Duodenal mucosa (tissue), 2 donors: Measurements from ENCODE around the gene SPATA31D1.

ENCODE experiments used
- H3K27ac ChIP-seq: one replicate; pipeline ENCODE4 v1.7.0; 2013; ENCODE audit warnings: low read depth, low read length
- H3K27me3 ChIP-seq, 2 donors: one replicate each; pipeline ENCODE4 v1.7.0; 2013; ENCODE audit warnings: low read length in 2 of 2, control low read depth in 1 of 2; ENCODE audit not compliant: insufficient read depth in 2 of 2, control insufficient read depth in 1 of 2
- H3K36me3 ChIP-seq, 2 donors: one replicate each; pipeline ENCODE4 v1.7.0; 2013; ENCODE audit warnings: low read length in 2 of 2, control low read depth in 1 of 2; ENCODE audit not compliant: insufficient read depth in 2 of 2, control insufficient read depth in 1 of 2
- H3K4me1 ChIP-seq, 2 donors: one replicate each; pipeline ENCODE4 v1.7.0; 2013; ENCODE audit warnings: low read length in 2 of 2, control low read depth in 1 of 2; ENCODE audit not compliant: insufficient read depth in 2 of 2, control insufficient read depth in 1 of 2
- H3K4me3 ChIP-seq, 2 donors: one replicate each; pipeline ENCODE4 v1.7.0; 2013; ENCODE audit warnings: low read length in 2 of 2, low read depth in 1 of 2
- H3K9ac ChIP-seq, 2 donors: one replicate each; pipeline ENCODE4 v1.7.0; 2013; ENCODE audit warnings: low read length in 2 of 2, low read depth in 1 of 2
- H3K9me3 ChIP-seq, 2 donors: one replicate each; pipeline ENCODE4 v1.7.0; 2013; ENCODE audit warnings: low read length in 2 of 2, control low read depth in 1 of 2; ENCODE audit not compliant: control insufficient read depth in 1 of 2

The SPATA31D1 gene

DNA sequence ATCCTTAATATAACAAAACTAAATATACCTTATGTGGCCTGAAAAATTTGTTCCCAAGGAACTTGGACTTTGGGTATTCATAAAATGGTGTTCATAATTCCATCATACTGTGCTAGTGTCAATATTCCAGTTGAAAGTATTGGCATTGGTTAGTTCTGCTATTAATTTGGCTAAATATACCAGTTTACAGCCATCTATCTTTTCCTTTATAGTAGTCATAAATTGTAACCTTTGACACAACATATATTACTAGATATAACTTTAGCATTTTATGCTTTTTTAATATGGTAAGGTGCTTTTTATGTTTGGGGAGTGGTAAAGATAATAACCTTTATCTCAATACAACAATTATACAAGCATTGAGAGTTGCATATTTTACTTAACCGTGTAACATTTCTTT is 23.7 kb downstream of the SPATA31D1 start:
- no peak overlapping the region for H3K27ac ChIP-seq
- H3K36me3 ChIP-seq, result no peaks in the 10 kb centered on the region
- no peak overlapping the region for H3K9ac ChIP-seq
- peaks cover 0 to 9% of the 10 kb centered on the region in 2 donors for H3K9me3 ChIP-seq
- H3K4me1 ChIP-seq, result peaks cover 0 to 5% of the 10 kb centered on the region in 2 donors
- no peaks in the 10 kb centered on the region for H3K27me3 ChIP-seq
- H3K4me3 ChIP-seq, result no peak overlapping the region

DNA sequence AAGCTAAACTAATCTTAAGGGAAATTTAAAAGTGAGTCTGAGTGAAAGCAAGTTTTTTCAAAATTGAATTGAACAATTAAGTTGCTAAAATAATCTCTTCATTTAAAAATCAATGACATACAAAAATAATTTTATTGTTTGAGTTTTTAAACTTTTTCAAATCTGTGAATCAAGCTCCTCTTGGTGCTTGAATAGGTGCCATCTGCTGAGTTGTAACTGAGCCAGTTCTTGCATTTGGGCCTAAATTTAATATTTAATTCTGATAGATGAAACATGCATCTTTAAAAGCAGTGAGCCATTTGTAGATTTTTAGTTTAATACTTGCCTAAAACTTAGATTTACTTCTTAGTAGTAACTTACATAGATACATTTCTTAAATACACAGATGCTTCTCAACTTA is 31.8 kb downstream of the SPATA31D1 start:
- Histone ChIP-seq H3K9me3 (no peaks in the 10 kb centered on the region), H3K4me3 (no peak overlapping the region), H3K9ac (no peak overlapping the region), H3K36me3 (no peaks in the 10 kb centered on the region), H3K4me1 (no peaks in the 10 kb centered on the region), H3K27ac (no peak overlapping the region), H3K27me3 (no peaks in the 10 kb centered on the region)

DNA sequence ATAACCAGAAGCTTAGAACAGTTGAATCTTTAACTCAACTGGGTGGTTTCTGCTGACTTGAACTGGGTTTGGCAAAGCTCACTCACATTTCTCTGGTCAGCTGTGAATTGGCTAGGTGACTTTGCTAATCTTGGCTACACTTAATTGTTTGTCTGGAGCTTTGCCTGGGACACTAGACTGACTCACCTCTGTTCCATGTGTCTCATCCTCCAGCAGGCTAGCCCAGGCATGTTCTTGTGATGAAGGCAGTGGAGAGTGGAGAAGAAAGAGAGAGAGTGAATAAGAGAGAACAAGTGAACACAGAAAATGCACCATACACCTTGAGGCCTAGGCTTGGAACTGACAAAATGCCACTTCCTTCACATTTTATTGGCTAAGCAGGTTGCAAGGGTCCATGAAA is 32.6 kb downstream of the SPATA31D1 start:
- H3K9ac ChIP-seq, result no peak overlapping the region
- no peak overlapping the region for H3K4me3 ChIP-seq
- no peaks in the 10 kb centered on the region for H3K36me3 ChIP-seq
- H3K27ac ChIP-seq, result no peak overlapping the region
- no peaks in the 10 kb centered on the region for H3K4me1 ChIP-seq
- H3K9me3 ChIP-seq, result no peaks in the 10 kb centered on the region
- no peaks in the 10 kb centered on the region for H3K27me3 ChIP-seq

DNA sequence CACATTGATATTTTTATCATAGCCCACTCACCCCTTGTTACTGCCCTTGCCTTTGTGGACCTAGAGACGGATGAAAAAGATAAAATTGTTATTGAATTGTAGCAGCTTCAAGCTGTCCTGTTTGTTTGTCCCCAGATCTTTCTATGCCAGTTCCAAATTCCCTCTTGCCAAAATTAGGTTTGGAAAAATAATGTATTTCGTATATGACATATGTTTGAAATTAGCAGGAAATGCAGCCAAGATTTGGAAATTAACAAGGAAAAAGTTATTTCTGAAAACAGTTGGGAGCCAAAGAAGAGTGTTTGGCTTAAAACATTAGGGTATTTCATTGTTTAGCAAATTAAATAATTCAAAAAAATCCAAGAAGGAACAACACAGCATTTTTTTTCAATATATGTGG is 33.5 kb downstream of the SPATA31D1 start:
- Histone ChIP-seq H3K9ac (no peak overlapping the region), H3K4me1 (no peaks in the 10 kb centered on the region), H3K9me3 (no peaks in the 10 kb centered on the region), H3K27ac (no peak overlapping the region), H3K4me3 (no peak overlapping the region), H3K36me3 (no peaks in the 10 kb centered on the region), H3K27me3 (no peaks in the 10 kb centered on the region)

DNA sequence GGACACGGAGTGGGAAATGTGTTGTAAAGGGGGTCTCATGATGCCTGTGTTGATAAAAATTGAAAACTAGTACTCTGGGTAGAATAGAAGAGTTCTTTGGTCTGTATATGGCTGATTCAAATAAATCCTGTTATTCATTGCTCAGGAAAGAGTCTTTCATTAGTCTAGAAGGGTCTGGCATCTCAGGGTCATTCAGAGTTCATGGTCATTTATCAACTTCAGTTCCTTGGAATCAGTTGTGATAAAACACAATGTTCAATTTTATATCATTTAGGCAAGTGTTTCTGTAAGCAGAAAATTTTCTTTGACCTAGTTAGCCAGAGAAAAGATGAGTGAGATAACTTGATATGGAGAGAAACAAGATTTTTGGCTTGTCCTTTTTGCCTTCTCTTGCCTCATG is 36.3 kb downstream of the SPATA31D1 start:
- Histone ChIP-seq H3K4me1 (no peaks in the 10 kb centered on the region), H3K27me3 (no peaks in the 10 kb centered on the region), H3K9me3 (no peaks in the 10 kb centered on the region), H3K36me3 (no peaks in the 10 kb centered on the region), H3K4me3 (no peak overlapping the region), H3K9ac (no peak overlapping the region), H3K27ac (no peak overlapping the region)

DNA sequence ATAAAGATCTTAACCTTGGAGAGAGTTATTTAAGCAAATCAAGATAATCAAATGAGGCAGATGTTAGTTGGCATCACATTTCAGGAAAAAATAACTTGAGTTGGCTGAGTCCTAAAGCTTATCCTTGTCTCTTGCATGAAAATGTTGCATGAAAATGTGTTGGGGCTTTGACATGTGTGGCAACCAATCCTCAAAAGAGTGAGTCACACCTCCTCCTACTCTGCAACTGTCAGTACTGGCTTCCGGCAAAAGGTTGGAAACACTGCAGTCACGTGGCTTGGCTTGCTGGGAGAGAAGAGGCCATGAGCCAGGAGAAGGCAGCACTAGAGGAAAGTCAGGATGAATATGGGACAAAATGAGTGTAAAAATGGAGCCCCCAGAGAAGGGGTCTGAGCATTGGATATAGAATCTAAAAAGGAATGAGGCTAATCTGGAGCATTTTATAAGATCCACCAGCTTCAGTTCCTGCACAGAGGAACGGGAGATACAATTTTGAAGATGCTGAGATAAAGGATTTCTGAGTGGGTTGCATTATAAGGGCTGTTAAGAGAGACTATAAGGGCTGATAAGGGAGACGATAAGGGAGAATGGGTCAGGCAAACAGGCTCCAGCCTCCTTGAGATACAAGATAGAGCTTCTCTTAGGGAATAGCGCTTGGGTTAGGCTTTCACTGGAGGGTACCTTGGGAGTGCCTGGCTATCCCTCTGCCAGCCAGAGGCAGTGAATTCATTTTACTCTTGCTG is 43.1 kb downstream of the SPATA31D1 start:
- H3K9ac ChIP-seq, result no peak overlapping the region
- no peaks in the 10 kb centered on the region for H3K27me3 ChIP-seq
- no peaks in the 10 kb centered on the region for H3K36me3 ChIP-seq
- no peaks in the 10 kb centered on the region for H3K9me3 ChIP-seq
- H3K27ac ChIP-seq, result no peak overlapping the region
- no peaks in the 10 kb centered on the region for H3K4me1 ChIP-seq
- H3K4me3 ChIP-seq, result no peak overlapping the region

DNA sequence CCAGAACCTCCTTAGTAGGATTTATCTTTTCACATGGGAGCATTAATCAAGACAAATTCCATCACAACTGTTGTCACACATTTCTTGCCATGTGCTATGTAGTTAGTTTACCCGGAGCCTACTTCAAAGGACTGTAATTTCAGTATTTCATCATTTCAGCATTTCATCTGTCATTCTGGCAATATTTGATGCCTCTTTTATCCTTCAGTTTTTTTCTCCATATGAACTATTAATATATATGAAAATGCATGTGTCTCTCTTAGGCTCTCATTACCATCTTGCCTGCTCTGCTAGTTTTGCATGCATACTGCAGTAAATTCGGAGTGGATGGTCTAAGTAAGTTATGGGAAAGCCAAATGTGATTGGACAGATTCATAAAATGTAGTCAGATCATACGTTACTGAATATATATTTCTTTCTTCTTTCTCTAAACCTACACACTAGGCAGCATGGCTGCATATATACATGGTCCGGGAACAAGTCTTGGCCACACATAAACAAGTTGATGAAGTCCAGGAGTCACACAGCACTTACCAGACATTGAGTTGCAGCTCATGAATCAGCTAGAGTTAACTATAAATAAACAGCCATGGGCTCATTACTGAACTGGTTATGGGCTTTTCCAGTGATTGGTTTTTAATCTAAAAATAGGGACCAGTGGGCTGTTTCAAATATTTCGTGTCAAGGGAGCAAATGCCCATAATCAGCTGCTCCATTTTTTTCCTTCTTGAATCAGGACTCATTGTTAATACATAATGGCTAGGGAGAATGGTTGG is 46.6 kb downstream of the SPATA31D1 start:
- Histone ChIP-seq H3K27ac (no peak overlapping the region), H3K36me3 (no peaks in the 10 kb centered on the region), H3K4me3 (no peak overlapping the region), H3K9me3 (no peaks in the 10 kb centered on the region), H3K27me3 (no peaks in the 10 kb centered on the region), H3K9ac (no peak overlapping the region), H3K4me1 (no peaks in the 10 kb centered on the region)

DNA sequence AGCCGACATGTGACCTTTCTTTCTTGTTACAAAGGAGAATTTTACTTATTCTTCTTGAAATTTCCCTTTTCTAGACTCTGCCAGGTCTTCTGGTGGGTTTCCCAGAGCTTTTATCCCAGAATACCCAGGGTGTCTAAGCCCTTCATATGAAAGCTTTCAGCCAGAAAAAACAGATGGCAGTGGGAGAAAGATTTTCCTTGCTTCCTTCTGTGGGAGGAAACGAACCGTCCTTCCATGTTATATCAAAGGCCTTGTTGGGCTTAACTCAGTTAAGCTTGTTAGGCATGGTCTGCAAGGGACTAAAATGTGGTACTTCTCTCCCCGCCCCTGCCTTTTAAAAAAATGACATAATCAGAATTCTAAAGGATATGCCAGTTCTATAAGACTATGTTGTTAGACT is 47.5 kb downstream of the SPATA31D1 start:
- H3K4me3 ChIP-seq, result no peak overlapping the region

DNA sequence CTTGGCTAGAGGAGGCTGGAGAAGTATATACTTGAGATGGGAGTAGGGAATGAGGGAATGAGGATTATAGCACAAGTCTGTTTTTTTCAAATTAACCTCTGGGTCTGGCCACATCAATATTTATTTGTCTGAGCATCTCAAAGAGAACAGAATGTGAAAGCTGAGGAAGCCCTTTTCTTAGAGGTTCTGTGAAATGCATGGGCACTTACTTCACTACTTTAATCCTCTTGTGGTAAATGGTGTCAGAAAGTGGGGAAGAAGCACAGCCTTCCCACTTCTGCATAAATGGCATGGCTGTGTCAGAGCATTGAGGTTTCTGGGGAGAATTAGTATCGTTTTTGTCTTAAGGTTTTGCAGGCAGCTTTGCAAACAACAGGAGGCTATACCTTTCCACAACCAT is 48.6 kb downstream of the SPATA31D1 start:
- no peaks in the 10 kb centered on the region for H3K27me3 ChIP-seq
- H3K4me3 ChIP-seq, result no peak overlapping the region
- no peak overlapping the region for H3K27ac ChIP-seq
- no peaks in the 10 kb centered on the region for H3K4me1 ChIP-seq
- no peak overlapping the region for H3K9ac ChIP-seq
- H3K9me3 ChIP-seq, result no peaks in the 10 kb centered on the region
- H3K36me3 ChIP-seq, result no peaks in the 10 kb centered on the region

More for the DNA sequence above, 47.5 kb downstream of the SPATA31D1 start:
- Histone ChIP-seq H3K27ac (no peak overlapping the region), H3K27me3 (no peaks in the 10 kb centered on the region), H3K36me3 (no peaks in the 10 kb centered on the region), H3K9me3 (no peaks in the 10 kb centered on the region), H3K9ac (no peak overlapping the region), H3K4me1 (no peaks in the 10 kb centered on the region)

DNA sequence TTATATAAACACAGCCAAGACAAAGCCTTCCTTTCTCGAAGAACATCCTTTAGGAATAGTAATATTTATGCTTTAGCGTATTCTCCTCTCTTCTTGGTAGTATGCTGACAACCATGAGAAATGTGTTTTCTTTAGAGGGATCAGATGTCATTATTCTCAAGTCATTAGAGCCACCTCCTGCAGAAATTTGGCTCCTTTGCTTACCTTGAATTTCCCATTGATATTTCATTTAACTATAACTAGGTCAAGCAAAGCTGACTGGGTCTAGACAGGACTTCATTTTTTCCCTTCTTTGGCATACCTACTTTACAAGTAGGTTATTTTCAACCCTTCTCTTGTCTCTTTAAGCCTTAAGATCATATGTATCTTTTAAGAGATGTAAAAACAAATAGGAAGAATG is 50.3 kb downstream of the SPATA31D1 start:
- H3K27me3 ChIP-seq, result no peaks in the 10 kb centered on the region

More for the DNA sequence above, 50.3 kb downstream of the SPATA31D1 start:
- H3K36me3 ChIP-seq, result no peaks in the 10 kb centered on the region
- no peaks in the 10 kb centered on the region for H3K9me3 ChIP-seq
- H3K4me3 ChIP-seq, result no peak overlapping the region
- H3K4me1 ChIP-seq, result no peaks in the 10 kb centered on the region
- H3K27ac ChIP-seq, result no peak overlapping the region
- no peak overlapping the region for H3K9ac ChIP-seq
